22Rv1 (cell line): ENCODE results near the gene NUP210L.

ENCODE experiments used
- CTCF ChIP-seq: fragments of 450-650 bp; IDR thresholded peaks from 2 replicates; pipeline ENCODE4 v1.5.1; 2017; ENCODE audit warnings: mild to moderate bottlenecking
- ZFX ChIP-seq: fragments of 450-650 bp; IDR thresholded peaks from 2 replicates; pipeline ENCODE4 v1.6.1; 2017; ENCODE audit warnings: antibody characterized with exemption, borderline replicate concordance

GRCh38 chr1:154097873-154098272 is 57.0 kb downstream of the NUP210L start:
- TF ChIP-seq CTCF (no peak), ZFX (no peak)
